MM.1S (cell line): Measurements from ENCODE around the gene ERCC1.

Experiments used
- DNase-seq: peaks from one replicate; pipeline ENCODE4 v3.0.0-alpha.2; 2015
- H2AFZ ChIP-seq: fragments of 300-600 bp; sonication (generic); 2 replicates; pipeline ENCODE4 v1.6.0; 2016; ENCODE audit warnings: antibody characterized with exemption, low read length
- H3F3A ChIP-seq: fragments of 300-600 bp; sonication (generic); 2 replicates; pipeline ENCODE4 v1.6.1; 2016; ENCODE audit warnings: mild to moderate bottlenecking, antibody characterized with exemption, low read length, moderate library complexity, mixed read lengths; ENCODE audit not compliant: insufficient read depth
- H3K27ac ChIP-seq: fragments of 300-600 bp; sonication (generic); 2 replicates; pipeline ENCODE4 v1.5.1; 2016; ENCODE audit warnings: mild to moderate bottlenecking, low read length
- H3K27me3 ChIP-seq: fragments of 300-600 bp; sonication (generic); replicated peaks from 2 replicates; pipeline ENCODE4 v1.6.0; 2016; ENCODE audit warnings: low read length; ENCODE audit not compliant: insufficient read depth
- H3K36me3 ChIP-seq: fragments of 300-600 bp; sonication (generic); replicated peaks from 2 replicates; pipeline ENCODE4 v1.6.1; 2016; ENCODE audit warnings: mild to moderate bottlenecking, low read length, mixed read lengths; ENCODE audit not compliant: insufficient read depth
- H3K4me1 ChIP-seq: fragments of 300-600 bp; sonication (generic); 2 replicates; pipeline ENCODE4 v1.6.1; 2016; ENCODE audit warnings: low read length, mixed read lengths
- H3K4me2 ChIP-seq: fragments of 300-600 bp; sonication (generic); 2 replicates; pipeline ENCODE4 v1.6.0; 2016; ENCODE audit warnings: low read depth, low read length
- H3K4me3 ChIP-seq: fragments of 300-600 bp; sonication (generic); 2 replicates; pipeline ENCODE4 v1.5.1; 2016; ENCODE audit warnings: low read length, mixed read lengths
- H3K79me2 ChIP-seq: fragments of 300-600 bp; sonication (generic); 2 replicates; pipeline ENCODE4 v1.6.1; 2016; ENCODE audit warnings: mixed run types, low read length, mixed read lengths
- H3K9ac ChIP-seq: fragments of 300-600 bp; sonication (generic); 2 replicates; pipeline ENCODE4 v1.6.1; 2016; ENCODE audit warnings: low read length, mixed read lengths
- H3K9me2 ChIP-seq: fragments of 300-600 bp; sonication (generic); replicated peaks from 2 replicates; pipeline ENCODE4 v1.6.1; 2016; ENCODE audit warnings: mild to moderate bottlenecking, low read length, mixed read lengths; ENCODE audit not compliant: insufficient read depth
- H3K9me3 ChIP-seq: fragments of 300-600 bp; sonication (generic); replicated peaks from 2 replicates; pipeline ENCODE4 v1.6.1; 2016; ENCODE audit warnings: mild to moderate bottlenecking, low read length, mixed read lengths; ENCODE audit not compliant: insufficient read depth
- H4K20me1 ChIP-seq: fragments of 300-600 bp; sonication (generic); 2 replicates; pipeline ENCODE4 v1.6.1; 2016; ENCODE audit warnings: mild to moderate bottlenecking, low read length, moderate library complexity, mixed read lengths; ENCODE audit not compliant: insufficient read depth
- CTCF ChIP-seq: fragments of 300-600 bp; sonication (generic); IDR thresholded peaks from 2 replicates; pipeline ENCODE4 v1.5.1; 2016; ENCODE audit warnings: antibody characterized with exemption, low read length, mixed read lengths
- EZH2 ChIP-seq: fragments of 300-600 bp; sonication (generic); optimal IDR thresholded peaks from 2 replicates; pipeline ENCODE3; 2017; ENCODE audit warnings: low read depth, mild to moderate bottlenecking, antibody characterized with exemption, low read length, mixed read lengths
- EZH2phosphoT487 ChIP-seq: fragments of 300-600 bp; sonication (generic); IDR thresholded peaks from 2 replicates; pipeline ENCODE4 v1.6.1; 2018; ENCODE audit warnings: antibody characterized with exemption, low read length

Gene ERCC1

GRCh38 chr19:45451131-45451849 lies 27.6 kb upstream of the ERCC1 start:
- peak overlapping the region; percentile 86 for H3K4me2 ChIP-seq
- peak overlapping the region; percentile 48 for H2AFZ ChIP-seq
- H3K4me1 ChIP-seq: peaks cover 11% of the 10 kb centered on the region
- no peaks in the 10 kb centered on the region for H3K9me3 ChIP-seq
- no peaks in the 10 kb centered on the region for H3K9me2 ChIP-seq
- DNase-seq: peak; percentile 80
- no peaks in the 10 kb centered on the region for H3K36me3 ChIP-seq
- no peaks in the 10 kb centered on the region for H3K27me3 ChIP-seq
- peak overlapping the region; percentile 77 for H3K27ac ChIP-seq
- H3F3A ChIP-seq: peaks cover 24% of the 10 kb centered on the region
- H3K4me3 ChIP-seq: peak overlapping the region; percentile 73
- peak overlapping the region; percentile 98 for H3K9ac ChIP-seq
- no peaks in the 10 kb centered on the region for H3K79me2 ChIP-seq
- no peak for TF ChIP-seq EZH2phosphoT487
- TF ChIP-seq EZH2: no peak
- TF ChIP-seq CTCF: no peak
- no peaks in the 10 kb centered on the region for H4K20me1 ChIP-seq

- DNase-seq: no peak
- peaks cover 11% of the 10 kb centered on the region for H3K4me1 ChIP-seq
- H4K20me1 ChIP-seq: no peaks in the 10 kb centered on the region
- H3K27ac ChIP-seq: peak overlapping the region; percentile 84
- H3K4me2 ChIP-seq: peak overlapping the region; percentile 77
- H3K27me3 ChIP-seq: no peaks in the 10 kb centered on the region
- H3K4me3 ChIP-seq: peak overlapping the region; percentile 58
- H3F3A ChIP-seq: peaks cover 29% of the 10 kb centered on the region
- peak overlapping the region; percentile 89 for H3K9ac ChIP-seq
- H3K9me3 ChIP-seq: no peaks in the 10 kb centered on the region
- no peaks in the 10 kb centered on the region for H3K9me2 ChIP-seq
- peak overlapping the region; percentile 11; the same call in 1 of the 2 replicates for H2AFZ ChIP-seq
- H3K36me3 ChIP-seq: no peaks in the 10 kb centered on the region
- TF ChIP-seq CTCF (no peak), EZH2 (no peak), EZH2phosphoT487 (no peak)
- no peaks in the 10 kb centered on the region for H3K79me2 ChIP-seq
Observed at GRCh38 chr19:45450012-45450333, 26.3 kb upstream of the ERCC1 start.

GRCh38 chr19:45448887-45449299 lies 25.2 kb upstream of the ERCC1 start:
- peaks cover 18% of the 10 kb centered on the region for H3K4me1 ChIP-seq
- no peak overlapping the region for H3K9ac ChIP-seq
- DNase-seq: no peak
- no peak overlapping the region for H3K27ac ChIP-seq
- H3K36me3 ChIP-seq: no peaks in the 10 kb centered on the region
- H3K27me3 ChIP-seq: no peaks in the 10 kb centered on the region
- H3K9me3 ChIP-seq: no peaks in the 10 kb centered on the region
- H3K4me3 ChIP-seq: no peak overlapping the region
- no peaks in the 10 kb centered on the region for H4K20me1 ChIP-seq
- H3F3A ChIP-seq: peaks cover 26% of the 10 kb centered on the region
- H3K9me2 ChIP-seq: no peaks in the 10 kb centered on the region
- no peaks in the 10 kb centered on the region for H3K79me2 ChIP-seq
- TF ChIP-seq CTCF: no peak
- TF ChIP-seq EZH2: no peak
- TF ChIP-seq EZH2phosphoT487: no peak
- no peak overlapping the region for H3K4me2 ChIP-seq
- H2AFZ ChIP-seq: no peak overlapping the region
